GM18508 (cell line): ENCODE results near the gene HS3ST3B1.

ENCODE experiments used
- ATAC-seq: cut with Tn5 transposase; IDR thresholded peaks from one replicate; pipeline ENCODE4 v1.9.1; 2021; ENCODE audit warnings: moderate number of reproducible peaks; ENCODE audit not compliant: insufficient read depth, unreplicated experiment

HS3ST3B1 gene

GRCh38 chr17:14302431-14303099 is 1.7 kb downstream of the HS3ST3B1 start:
- no peak for ATAC-seq

DNA sequence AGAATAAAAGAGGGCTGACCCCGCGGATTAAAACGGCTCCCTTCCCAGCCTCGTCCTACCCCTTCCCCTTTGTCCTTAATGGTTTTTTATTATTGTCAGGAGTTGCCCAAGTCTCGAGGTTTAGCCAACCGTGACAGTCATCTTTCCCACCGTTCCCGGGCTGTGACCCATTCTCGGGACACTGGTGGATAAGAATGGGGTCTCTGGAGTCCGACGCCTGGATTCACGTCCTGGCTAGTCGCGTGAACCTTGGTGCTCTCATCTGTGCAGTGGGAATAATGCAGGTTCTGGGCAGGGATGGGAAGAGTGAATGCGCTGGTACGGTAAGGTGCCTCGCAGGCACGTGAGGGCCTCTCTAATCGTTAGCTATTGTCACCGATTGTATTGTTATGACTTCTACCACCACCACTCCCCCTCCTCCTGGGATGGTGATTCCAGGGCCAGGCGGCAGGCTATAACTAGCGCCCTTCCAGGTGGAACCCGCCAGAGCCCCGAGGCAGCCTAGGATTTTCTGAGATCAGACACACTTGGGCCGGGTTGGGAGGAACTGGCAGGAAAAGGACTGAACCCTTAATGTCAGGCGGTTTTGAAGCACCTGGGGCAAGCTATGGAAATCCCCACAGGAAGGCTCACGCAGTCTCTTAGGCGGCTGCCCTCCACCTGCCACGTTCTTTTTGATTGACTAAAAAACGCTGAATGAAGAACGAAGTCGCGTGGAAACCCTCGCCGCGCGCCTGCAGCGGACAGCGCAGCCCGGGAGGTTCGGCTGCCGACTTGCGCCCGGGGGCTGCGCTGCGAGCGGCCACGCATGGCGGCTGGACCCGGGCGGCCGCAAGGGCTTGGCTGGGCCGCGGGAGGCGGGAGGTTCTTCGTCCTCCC is 2.7 kb downstream of the HS3ST3B1 start:
- no peak for ATAC-seq

- ATAC-seq, result no peak
Measured at GRCh38 chr17:14304222-14304772, 3.4 kb downstream of the HS3ST3B1 start.

DNA sequence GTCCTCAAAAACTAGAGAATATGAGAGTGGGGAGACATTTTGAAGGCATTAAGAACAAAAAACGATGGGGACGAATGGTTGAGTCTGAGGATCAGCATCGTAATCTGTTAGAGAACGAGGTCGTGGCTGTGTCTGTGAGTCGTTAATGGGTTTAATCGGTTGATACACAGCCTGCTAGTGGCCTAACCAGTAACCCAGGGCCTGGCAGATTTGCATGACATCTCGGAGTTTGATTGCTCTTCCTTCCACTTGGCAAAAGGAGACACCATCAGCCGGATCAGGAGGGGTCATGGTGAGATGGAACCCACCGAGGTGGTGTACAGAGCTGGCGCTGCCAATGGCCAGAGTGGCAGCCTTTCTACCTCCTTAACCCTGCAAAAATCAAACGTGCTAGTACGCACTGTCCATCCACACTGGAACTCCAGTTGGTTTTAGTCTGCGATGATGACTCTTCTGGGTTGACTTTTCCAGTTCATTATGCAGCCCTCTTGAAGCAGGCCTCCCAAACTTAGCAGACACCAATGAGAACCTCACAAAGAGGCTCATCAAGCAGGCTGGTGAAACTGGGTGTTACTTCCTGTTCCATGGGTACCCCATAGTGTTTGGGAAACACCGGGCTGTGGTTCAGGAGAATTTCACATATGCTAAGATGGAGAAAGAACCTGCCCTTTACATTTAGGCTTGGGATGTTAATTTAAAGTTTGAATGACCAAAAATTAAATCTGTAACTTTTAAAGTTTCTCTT is 4.1 kb downstream of the HS3ST3B1 start:
- no peak for ATAC-seq

- no peak for ATAC-seq
Measured at GRCh38 chr17:14305785-14306496, 5.1 kb downstream of the HS3ST3B1 start.

GRCh38 chr17:14306596-14306995 is 5.7 kb downstream of the HS3ST3B1 start:
- no peak for ATAC-seq

DNA sequence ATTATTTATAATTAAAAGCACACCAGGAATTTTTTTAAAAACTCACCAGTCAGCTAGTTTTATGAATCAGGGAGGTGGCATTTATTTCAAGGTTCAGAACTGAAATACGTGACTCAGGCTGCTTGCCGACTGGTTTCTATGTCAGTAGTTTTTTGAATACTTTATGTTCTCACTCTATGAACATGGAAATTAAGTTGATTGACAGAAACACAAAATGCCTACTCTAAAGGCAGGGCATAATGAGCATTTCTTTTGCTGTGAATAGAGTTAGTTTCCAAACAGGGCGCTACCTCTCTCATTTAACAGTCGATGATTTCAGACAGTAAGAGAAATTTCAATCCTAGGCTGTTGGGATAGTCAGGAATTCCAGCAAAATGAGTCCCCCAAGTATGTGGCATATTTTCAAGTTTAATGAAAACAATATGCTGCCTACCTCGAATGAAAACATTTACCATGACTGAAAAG is 6.7 kb downstream of the HS3ST3B1 start:
- no peak for ATAC-seq

GRCh38 chr17:14308636-14308964 is 7.7 kb downstream of the HS3ST3B1 start:
- ATAC-seq, result no peak

DNA sequence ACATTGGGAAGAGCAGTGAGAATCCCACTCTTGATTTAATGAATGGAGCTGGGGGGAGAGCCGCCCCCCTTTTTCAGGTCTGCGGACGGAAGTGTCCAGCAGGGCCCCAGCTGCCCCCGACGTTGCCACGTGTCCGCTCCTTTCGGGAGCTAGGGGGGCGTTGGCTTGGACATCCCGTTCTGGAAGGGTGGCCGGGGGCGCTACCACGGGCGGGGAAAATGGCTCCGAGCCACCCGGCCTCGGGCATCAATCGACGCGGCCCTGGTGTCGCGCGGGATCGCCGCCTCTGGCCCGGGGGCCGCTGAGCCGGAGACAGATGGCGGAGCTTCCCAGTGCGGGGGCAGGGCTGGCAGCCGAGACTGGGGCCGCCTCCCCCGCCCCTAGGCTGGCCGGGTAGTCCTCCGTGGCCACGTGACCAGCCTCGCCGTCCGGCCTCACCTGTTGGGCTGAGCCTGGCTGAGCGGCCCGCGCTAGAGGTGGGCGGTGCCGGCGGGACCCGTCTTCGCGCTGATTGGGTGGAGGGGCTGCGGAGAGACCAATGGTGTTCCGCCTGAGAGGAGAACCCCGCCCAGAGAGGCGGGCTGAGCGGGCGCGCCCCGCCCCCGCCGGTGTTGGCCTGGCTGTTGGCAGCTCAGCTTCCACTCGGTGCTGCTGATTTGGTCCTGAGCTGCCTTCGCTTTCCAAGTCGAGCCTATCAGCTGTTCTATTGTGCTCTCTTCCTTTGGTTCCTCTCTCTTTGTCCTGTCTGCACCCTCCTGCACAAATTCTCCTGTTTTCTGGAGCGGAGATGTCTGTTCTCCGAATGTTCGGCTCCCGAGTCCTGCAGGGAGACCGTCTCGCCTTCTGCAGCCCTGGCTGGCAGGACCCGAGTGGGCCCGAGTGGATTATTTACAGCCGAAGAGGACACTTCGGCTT is 8.3 kb downstream of the HS3ST3B1 start:
- peak; percentile 64 for ATAC-seq

DNA sequence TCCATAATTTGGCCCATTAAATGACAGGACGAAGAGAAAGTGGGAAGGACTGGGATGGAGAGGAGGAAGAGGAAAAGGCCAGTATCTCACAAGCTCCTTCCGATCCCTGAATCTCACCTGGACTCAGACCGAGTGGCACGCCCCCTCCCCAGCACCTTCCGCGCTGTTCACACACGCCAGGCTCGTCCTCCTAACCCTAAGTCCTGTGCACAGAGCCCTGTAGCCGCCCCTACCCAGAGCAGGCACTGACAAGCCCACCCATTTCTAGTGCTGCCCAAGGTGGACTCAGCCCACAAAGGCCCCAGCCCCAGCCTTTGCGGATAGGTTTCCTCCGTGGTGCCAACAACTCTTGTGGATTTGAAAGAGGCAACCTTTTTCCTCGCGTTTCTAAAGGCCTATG is 9.2 kb downstream of the HS3ST3B1 start:
- no peak for ATAC-seq

GRCh38 chr17:14310605-14311004 is 9.7 kb downstream of the HS3ST3B1 start:
- no peak for ATAC-seq

GRCh38 chr17:14311186-14311705 is 10.4 kb downstream of the HS3ST3B1 start:
- no peak for ATAC-seq

DNA sequence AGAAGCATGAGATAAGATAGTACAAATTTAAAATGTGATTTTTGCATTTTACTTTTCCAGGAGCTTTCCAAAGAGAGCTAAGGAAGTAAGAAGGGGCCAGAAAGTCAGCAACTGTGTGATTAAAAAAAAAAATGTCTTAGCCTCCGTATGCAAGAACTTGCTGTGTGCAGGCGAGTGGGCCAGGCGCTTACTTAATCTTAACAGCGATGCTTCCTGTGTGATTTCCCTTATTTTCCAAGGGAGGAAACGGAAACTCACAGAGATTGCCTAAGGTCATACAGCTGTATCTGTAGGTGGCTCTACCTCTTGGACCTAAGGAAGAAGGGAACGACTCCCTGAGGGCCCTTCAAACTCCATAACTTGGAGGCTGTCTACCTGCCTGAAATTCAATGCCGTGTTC is 11.1 kb downstream of the HS3ST3B1 start:
- ATAC-seq, result no peak

GRCh38 chr17:14312522-14312921 is 11.6 kb downstream of the HS3ST3B1 start:
- no peak for ATAC-seq

GRCh38 chr17:14316126-14316832 is 15.4 kb downstream of the HS3ST3B1 start:
- no peak for ATAC-seq

DNA sequence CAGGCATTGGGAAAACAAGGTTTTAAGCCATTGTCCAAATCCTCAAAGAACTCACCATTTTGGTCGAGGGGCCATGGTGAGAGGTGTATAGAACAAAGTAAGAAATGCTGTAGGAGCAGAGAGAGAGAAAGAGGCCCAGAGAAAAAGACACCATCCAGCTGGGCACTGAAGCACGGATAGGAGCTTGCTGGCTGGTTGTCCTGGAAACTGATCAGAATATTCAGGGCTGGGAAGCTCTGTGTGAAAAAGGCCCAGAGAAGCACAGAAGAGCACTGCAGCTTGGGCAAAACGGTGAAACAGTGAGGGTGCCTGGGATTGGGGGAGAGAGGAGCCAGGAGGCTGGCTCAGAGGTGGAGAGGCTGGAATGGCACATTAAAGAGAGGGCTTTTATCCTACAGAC is 16.5 kb downstream of the HS3ST3B1 start:
- ATAC-seq, result no peak

GRCh38 chr17:14318109-14318917 is 17.4 kb downstream of the HS3ST3B1 start:
- ATAC-seq, result no peak

- no peak for ATAC-seq
Measured at GRCh38 chr17:14318918-14319205, 18.0 kb downstream of the HS3ST3B1 start.
